Stimulated activated CD8-positive, alpha-beta memory T cell treated with anti-CD3 and anti-CD28 coated beads, Interleukin-15, amount 100 ng/mL, for 24 hours (primary cell): ENCODE data around the gene SIK2.

ENCODE experiments used
- DNase-seq: peaks from one replicate; pipeline ENCODE4 v3.0.0-alpha.2; 2020; ENCODE audit warnings: low read depth

The SIK2 gene

DNA sequence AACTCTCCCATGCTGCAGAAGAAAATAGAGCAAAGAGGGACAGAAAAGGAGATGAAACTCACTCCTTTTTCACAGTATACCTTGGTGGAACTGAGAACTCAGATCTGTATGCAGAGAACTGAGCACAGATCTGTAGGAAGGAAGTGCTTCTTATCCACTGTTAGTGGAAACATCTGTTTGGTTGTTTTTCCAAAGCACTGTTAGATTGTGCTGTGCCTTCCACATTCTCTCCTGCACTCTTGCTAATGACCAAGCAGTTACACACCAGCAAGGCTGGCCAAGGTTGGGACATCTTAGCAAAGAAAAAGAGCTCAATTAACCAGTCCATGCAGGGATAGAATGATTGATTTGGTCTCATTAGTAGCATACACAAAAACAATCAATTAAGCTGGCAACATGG lies 20.1 kb upstream of the SIK2 start:
- no peak for DNase-seq

DNA sequence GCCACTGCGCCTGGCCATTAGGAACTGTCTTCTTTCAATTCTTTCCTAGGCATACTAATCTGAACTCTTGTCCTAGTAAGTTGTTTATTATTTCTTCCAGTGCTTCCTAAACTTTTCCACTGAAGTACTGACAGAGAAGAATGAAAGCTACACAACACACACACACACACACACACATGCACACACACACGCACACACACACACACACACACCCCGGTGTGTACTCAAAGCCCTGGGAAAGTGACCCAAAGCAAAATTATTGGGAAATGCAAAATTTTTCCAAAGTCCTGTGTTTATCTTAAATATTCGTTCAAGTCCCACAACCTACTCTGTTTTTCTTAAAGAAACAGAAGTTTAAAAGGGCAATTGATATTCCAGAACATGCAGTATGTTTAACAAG lies 19.4 kb upstream of the SIK2 start:
- no peak for DNase-seq

DNA sequence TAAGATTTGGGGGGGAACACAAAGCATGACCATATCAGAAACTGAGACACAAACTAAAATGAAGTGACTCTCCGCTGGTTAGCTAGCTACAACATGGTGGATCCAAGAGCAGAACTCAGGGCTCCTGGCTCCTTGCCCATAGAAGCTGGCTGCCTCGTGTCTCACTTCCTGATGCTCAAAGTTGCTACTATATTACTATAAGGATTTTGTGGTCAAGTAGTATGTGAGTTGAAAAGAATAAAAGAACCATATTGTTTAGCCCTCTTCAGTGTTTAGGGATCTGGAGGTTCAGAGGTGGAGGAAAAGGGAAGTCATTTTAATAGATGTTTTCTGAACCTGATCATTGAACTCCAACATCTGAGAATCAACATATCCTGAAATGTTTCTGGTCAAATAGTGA lies 16.9 kb upstream of the SIK2 start:
- no peak for DNase-seq

DNA sequence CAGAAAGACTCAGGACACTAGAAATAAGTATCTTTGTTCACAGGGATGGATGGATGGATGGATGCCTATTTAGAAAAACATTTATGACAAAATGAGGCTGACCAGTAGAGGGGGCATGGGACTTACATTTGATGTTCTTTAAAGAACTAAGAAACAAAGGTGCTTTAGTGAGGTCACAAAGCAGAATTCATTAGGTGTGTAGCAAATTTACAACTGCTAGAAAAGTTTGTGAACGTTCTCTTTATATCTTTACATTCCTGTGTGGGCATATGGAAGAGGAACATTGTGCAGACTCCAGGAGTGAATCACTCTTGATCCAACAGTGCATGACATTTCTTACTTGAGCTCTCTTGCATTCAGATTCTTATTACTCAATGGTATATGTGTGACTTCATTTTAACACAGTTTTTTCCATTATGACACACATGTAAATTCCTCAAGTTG lies 15.8 kb upstream of the SIK2 start:
- no peak for DNase-seq

DNA sequence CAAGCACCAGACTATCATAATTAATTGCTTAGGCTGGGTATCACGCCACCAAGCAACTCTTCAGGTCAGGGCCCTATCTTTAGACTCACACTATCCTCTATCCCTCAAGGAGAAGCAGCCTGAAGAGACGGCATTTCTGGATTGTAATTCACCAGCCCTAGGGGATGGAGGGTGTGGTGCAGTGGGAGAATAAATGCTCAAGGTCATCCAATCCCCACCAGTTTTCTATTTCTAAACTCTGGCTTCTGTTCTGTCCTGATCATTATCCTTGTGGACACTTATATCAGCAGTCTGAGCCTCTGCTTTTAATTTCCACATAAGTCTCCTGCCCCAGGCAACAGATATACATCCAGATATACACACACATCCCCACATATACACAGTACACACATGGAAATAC lies 13.1 kb upstream of the SIK2 start:
- no peak for DNase-seq

DNA sequence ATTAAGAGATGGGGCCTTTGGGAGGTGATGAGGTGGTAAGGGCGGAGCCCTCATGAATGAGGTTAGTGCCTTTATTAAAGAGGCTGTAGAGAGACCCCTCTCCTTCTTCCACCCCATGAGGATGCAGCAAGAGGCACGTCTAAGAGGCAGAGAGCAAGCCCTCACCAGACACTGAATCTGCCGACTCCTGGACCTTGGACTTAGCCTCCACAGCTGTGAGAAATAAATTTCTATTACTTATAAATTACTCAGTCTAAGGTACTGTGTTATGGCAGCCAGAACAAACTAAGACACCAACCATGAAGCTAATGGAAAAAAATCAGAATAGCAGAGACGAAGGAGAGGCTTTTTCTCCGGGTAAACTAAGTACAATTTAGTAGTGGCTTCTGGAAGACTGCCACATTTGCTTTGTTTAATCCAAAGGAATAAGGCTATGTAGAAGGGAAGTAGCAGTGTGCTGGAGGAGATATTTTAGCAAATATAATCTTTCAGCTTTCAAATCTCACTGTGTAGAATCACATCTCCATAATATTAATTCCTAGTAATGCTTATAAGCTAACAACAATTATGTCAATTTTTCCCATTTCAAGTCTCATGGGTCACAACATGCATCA lies 12.3 kb upstream of the SIK2 start:
- no peak for DNase-seq

DNA sequence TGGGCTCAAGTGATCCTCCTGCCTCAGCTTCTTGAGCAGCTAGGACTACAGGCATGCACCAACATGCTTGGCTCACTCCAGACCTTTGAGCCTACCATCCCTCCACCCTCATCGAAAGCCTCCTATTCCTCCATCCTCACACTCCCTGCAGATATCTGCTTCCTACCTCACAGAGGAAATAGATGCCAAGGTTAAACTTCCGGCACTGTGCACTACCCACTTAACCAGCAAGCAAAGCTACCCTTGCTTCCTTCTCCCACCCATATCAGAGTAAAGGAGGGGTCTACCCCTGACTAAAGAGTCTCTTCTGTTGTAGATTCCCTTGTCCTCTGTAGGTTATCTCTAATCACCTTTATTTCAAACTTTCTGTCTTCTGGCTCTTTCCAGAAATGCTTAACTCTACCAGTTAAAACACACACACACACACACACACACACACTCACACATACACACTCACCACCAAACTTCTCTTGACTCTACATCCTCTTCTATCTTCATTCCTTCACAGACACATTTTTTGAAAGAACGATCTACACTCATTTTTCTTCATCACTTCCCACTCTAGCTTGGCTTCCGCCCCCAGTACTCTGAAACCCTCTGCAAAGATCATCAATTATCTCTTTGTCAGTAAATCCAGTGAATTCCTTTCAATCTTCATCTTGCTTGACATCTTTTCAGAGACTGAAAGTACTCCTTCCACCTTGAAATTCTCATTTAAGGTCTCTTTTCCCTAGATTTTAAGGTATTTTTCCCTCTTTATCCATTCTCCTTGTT lies 10.9 kb upstream of the SIK2 start:
- DNase-seq: no peak

DNA sequence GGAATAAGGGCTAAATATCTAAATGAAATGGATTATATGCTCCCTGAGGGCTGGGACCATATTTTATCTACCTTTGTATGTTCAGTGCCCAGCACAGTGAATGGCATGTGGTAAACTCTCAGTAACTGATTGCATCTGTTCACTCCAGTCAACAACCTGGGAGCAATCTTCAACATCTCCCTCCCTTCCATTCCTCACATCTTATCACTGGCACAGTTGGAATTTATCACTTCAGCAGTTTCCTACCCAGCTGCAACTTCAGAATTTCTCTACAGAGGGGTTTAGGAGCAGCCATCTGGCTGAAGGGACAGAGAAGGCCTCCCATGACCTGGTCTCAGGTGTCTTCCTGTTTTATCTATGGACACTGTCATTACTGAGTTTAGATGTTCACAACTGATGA lies 9.8 kb upstream of the SIK2 start:
- DNase-seq: no peak

DNA sequence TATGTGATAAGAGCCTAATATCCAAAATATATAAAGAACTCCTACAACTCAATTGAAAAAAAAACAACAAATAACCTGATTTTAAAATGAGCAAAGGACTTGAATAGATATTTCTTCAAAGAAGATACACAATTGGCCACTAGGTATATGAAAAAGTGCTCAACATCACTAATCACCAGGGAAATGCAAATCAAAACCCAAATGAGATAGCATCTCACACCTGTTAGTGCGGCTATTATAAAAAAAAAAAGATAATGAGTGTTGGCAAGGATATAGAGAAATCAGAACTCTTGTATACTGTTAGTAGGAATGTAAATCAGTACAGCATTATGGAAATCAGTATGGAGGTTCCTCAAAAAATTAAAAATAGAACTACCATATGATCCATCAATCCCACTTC lies 5.9 kb upstream of the SIK2 start:
- DNase-seq: no peak

DNA sequence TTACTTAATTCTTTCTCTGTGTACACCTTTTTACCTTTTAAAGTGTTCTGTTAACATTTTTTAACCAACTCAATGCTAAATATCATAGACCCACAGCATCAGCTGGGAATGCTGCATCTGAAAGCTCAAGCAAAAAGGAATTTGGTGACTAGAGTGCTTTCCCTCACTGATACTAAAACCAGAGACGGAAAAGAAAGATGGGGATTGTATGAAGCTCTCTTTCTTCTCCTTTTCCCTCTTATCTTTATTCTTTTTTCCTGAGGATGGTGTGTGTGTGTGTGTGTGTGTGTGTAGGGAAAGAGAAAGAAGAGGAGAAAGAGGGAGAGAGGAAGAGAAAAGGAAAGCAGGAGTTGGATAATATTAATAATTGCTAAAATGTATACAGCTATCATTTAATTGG lies 4.1 kb upstream of the SIK2 start:
- no peak for DNase-seq

DNA sequence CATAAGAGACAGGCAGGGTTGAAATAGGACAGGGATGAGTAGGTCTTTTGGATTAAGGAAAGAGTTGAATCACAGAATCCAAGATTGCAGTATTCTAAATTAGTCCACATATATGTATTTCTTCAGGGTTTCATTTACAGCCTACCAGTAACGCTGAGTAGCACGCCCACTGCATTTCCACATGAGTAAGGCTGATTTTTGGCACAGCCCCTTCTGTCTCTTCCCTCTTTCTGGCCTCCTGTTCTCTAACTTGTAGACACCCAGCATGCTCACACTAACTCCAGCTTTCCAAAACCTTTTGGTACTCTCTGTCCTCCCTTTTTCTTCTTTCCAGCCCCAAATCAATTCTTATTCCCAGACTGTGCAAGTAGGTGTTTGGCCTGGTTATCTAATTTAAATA lies 3.7 kb upstream of the SIK2 start:
- no peak for DNase-seq

DNA sequence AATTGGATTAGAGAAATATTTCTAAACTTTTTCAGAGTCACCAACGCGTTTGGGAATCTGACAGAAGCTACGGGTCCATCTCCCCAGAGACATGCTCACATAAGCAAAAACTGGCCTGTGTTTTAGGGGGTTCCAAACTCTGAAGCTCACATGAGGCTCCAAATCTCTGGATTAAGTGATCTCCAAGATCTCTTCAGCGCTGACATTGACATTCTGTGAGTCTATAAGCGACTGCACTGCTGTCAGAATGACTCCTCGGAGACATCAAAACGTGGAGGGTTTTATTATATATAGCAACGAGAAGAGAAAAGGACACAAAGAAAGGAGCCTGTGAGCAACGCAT lies 642 bp upstream of the SIK2 start:
- no peak for DNase-seq

DNA sequence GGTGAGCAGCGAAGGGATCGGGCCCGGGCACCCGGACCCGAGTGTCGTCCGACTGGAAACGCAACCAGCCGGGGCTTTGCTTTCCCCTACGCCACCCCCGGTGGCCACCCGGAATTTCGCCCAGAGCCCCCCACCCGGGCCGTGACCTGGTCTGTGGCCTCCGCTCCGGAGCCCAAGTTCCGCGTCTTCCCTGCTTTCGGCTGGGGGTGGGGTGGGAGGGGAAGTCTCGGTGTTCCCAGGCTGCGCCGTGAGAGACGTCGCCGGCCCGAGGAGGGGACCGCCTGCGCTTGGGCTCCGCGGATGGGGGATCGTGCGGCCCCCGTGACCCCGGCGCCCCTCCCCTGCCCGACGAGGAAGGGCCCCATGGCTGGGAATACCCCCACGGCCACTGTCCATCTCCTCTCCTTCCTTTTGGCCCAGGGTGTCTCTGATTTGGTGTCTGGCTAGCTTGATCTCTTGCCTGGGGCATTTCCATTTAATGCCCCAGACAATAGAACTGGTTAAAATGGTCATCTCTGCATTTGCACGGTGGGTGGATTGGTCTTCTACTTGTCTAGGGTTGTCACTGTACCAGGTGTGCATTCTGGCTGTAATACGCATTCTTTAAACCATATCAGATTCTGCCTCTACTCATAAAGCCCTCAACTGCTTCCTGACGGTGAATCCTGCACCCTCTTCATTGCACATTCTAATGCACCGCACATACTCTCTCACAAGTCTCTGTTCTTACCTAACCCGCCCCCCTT lies 789 bp downstream of the SIK2 start:
- no peak for DNase-seq

DNA sequence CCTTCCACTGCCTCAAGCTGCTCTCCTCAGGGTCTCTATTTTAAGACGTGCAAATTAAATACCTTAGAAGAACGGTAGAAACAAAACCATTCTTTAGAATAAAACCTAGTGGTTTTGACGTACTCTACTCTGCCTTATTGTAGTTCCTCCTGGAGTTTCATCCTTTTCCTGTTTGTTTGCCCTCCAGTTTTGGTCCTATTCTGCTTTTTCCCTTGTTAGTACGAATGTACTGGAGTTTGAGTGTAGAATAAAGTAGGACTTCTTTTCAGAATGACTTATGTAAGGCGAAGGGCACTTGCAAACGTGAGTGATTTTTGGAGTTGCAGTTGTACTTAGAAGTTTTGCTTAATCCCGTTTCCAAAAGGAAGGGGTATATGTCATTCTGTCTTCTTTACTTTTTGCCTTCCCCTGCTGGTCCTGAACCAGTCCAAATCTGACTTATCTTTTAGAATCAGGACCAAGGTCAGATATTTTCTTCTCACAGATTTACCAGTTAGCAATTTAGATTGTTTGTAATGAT lies 1.4 kb downstream of the SIK2 start:
- DNase-seq: no peak

DNA sequence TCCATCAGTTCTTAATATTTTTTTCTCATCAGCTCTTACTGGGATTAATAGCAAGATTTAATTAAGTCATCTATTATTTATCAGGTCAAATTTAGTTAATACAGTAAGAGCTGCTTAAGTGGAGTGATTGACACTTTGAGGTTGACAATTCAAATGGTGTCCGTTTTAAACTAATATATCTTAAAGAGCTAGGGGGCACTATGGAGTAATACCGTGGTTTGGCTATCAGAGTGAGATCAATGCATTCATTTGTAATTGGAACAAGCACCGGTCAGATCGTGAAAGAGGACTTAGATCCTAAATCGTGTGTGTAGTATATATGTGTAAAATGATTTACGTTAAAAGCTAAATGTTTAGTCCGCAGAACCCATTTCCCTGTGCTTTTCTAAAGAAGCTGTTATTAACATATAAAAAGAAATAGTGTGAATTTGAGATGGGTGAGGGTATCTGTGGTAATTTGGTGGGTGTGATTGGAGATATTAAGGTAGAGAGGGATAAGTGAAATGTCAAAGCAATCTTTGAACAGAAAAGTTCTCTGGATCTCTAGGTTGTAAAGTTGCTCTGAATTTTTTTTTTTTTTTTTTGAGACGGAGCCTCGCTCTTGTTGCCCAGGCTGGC lies 2.3 kb downstream of the SIK2 start:
- DNase-seq: no peak

DNA sequence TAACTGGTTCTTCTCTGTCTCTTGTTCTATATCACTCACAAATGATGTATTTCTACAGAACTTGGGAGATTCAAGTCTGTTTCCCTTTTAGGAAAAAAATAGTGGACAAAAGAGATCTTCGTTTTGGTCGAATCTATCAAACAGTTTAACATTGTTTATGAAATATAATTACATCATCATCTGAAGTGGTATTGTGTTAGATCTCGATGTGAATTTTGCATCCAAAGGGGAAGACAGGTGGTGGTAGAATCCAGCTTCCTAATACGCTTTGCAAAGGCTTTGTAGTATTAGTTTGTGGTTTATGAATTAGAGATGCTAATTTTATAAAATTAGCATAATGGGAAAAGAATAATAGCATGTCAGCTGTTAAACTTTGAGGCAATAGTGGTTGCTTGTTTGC lies 3.4 kb downstream of the SIK2 start:
- no peak for DNase-seq

DNA sequence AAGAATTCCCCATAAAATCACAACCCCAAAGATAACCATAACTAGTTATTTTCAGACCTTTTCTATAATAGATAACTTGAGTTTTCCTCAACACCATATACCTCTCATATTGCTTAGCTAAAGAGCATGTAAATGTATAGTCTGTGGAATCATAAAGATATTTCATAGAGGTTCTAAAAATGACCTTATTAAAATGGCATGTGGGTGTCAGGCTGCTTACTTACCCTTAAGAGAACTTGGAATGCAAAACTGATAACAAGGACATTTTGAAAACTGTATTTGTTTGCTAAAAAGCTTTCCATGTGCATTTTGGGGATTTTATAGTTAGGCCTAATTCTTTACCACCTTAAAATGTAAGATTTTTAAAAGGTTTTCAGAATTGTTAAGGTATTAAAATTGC lies 4.7 kb downstream of the SIK2 start:
- no peak for DNase-seq

DNA sequence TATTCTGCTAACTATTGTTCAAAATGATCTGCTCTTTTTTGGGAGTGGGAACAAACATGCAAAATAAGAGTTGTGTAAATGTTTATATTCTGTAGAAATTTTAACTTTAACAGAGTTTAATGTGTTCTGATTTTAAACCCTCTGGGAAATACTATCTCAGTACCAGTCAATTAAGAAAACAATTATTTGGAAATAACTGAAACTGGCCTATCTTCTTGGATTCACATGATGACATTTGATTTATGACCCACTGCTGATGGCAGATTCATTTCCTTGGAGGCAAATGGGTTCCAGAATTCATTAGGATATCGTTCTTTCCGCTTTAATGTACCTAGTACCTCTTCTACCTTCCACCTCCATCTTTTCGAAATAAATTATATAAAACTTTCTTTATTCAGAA lies 5.5 kb downstream of the SIK2 start:
- DNase-seq: no peak

DNA sequence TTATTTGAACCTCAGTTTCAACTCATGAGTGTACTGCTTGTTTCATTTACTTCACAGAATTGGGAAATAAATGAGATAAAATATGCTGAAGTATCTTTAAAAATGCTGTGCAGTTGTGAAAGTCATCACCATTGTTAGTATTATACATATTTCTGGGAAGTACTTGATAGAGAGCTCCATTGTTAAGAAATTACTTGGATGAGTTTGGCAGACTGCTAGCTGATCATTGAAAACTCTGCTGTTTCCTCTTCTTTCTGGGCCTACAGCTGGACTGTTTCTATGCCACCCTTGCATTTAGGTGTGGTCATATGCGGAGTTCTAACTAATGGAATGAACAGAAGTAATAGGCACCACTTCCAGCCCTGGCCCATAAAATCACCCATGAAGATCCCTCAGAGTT lies 10.0 kb downstream of the SIK2 start:
- no peak for DNase-seq

DNA sequence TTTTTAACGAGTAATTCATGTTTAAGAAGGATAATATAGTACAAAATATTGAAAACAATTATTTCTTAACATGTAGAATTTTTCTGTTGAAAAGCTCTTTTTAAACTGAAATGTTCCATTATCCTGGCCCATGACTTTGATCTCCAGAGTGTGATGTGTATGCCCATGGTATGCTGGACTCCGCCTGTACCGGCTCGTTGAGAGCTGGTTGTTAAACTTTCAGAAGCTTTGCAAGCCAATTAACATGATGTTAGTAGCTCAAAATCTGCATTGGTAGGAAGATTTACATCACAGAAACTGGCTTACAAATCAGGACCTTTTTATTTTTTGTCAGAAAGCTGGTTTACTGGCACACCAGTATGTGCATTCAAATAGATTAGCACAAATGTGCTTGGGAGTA lies 15.0 kb downstream of the SIK2 start:
- DNase-seq: no peak

DNA sequence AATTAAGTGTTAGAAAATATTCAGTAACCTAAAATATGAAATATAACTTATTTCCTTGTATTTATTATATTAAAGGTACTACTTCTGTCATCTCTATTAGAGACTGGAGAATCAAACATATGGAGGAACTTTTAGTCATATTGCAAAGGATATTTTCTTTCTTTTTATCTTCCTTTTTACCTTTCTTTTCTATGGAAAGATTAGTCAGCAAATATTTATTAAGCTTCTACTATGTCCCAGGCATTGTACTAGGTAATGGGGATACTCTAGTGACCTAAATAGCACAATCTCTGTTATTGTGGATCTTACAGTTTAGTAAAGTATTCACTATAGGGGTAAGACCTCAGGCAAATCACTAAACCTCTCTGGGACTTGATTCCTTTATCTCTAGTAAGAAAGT lies 18.3 kb downstream of the SIK2 start:
- no peak for DNase-seq

DNA sequence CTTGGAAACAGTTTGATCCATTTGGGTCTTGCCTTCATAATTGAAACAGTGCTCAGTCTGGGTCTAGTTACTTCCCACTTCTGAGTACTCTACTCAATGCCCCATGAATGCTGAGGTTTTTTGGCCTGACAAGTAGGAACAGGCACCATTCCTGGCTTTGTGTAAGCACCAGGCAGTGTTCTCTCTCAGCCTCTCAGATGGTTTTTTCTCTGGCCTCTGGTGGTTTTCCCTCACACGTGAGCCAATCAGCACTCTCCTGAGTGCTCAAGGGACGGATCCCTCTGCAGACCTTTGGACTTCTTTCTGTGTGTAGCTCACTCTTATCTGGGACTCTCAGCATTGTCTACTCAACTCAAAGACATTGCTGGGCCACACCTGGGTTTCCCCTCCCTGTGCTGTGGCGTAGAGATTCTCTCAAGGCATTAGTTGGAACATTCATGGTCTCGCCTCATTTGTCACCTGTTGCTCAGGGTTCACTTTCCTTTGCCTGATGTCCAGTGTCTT lies 21.3 kb downstream of the SIK2 start:
- no peak for DNase-seq

DNA sequence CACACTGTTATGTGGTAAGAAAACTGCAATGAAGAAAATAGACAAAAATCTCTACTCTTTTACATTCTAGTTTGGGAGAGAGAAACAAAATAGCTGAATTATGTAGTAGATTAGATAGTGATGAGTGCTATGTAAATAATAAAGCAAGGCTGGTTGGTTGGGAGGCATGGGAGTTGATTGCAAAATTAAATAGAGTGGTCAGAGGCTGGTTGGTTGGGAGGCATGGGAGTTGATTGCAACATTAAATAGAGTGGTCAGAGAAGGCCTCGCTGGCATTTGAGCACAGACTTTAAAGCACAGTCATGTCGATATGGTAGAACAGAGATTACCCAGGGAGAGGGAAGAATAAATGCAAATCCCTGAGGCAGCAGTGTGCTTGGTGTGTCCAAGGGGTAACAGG lies 22.4 kb downstream of the SIK2 start:
- DNase-seq: no peak
